GM03348 (cell line): ENCODE results near the gene CD151.

Experiments used
- DNase-seq: peaks from one replicate; pipeline ENCODE4 v3.0.0; 2012; ENCODE audit warnings: low spot score

CD151 gene

GRCh38 chr11:832529-833113, at the start of gene CD151:
TSS of gene CD151 (plus strand) at chr11:832952. CDS start at chr11:836070, 3,118 bp downstream.
- DNase-seq: peak; percentile 91

GRCh38 chr11:783581-784015, 49.2 kb upstream of the CD151 start:
- DNase-seq: peak; percentile 88

- DNase-seq: no peak
These were observed 46.3 kb upstream of the CD151 start for GRCh38 chr11:786235-787083.

GRCh38 chr11:787084-787675, 45.6 kb upstream of the CD151 start:
- no peak for DNase-seq

GRCh38 chr11:788009-788640, 44.6 kb upstream of the CD151 start:
- no peak for DNase-seq

GRCh38 chr11:788953-789940, 43.5 kb upstream of the CD151 start:
- no peak for DNase-seq

- DNase-seq: peak; percentile 88
These were observed 42.8 kb upstream of the CD151 start, which contains the start of gene CEND1 for GRCh38 chr11:789943-790342. TSS of gene CEND1 (minus strand) at chr11:790090. CDS start at chr11:788576, 1,514 bp downstream.

GRCh38 chr11:790721-791564, 41.8 kb upstream of the CD151 start:
- DNase-seq: peak; percentile 59

GRCh38 chr11:791658-792534, 40.9 kb upstream of the CD151 start:
- DNase-seq: no peak

- DNase-seq: no peak
These were observed 40.3 kb upstream of the CD151 start for GRCh38 chr11:792535-792821.

GRCh38 chr11:792873-793272, 39.9 kb upstream of the CD151 start:
- no peak for DNase-seq

- no peak for DNase-seq
These were observed 39.2 kb upstream of the CD151 start for GRCh38 chr11:793556-793955.

GRCh38 chr11:794013-794765, 38.6 kb upstream of the CD151 start:
- DNase-seq: no peak

- peak; percentile 47 for DNase-seq
These were observed 37.8 kb upstream of the CD151 start for GRCh38 chr11:794766-795633.

- peak; percentile 93 for DNase-seq
These were observed 36.9 kb upstream of the CD151 start for GRCh38 chr11:795634-796564.

GRCh38 chr11:796565-797295, 36.0 kb upstream of the CD151 start:
- peak; percentile 44 for DNase-seq
